ENCODE measurements around the gene ICAM5.

GRCh38 chr19:10293637-10294367 lies 4.0 kb downstream of the ICAM5 start:
- no peak for TF ChIP-seq POLR2A (IDR thresholded peaks at IDR 0.05; ENCODE audit: low read depth, low read length)
- TF ChIP-seq TAF1 (IDR thresholded peaks at IDR 0.05; ENCODE audit: borderline replicate concordance, low read depth, low read length): no peak
